ENCODE data around the gene CCNC.
"Not testable (repeated sequence)": the region's sequence is repeated elsewhere in the genome, so short reads cannot be mapped to it uniquely, and the experiment has no call there.

Gene CCNC

GRCh38 chr6:99607416-99608036 is 39.1 kb upstream of the CCNC start:
- Histone ChIP-seq H3K9ac (ENCODE audit: low read length) (no peak overlapping the region), H3K27ac (ENCODE audit: low read depth, low read length) (no peak overlapping the region), H3K36me3 (ENCODE audit: control insufficient read depth, insufficient read depth, low read length) (no peaks in the 10 kb centered on the region), H3K27me3 (ENCODE audit: control insufficient read depth, insufficient read depth, low read length) (peaks cover 54% of the 10 kb centered on the region), H3K4me3 (ENCODE audit: low read length) (no peak overlapping the region), H3K4me1 (ENCODE audit: control insufficient read depth, insufficient read depth, low read length) (peaks cover 3% of the 10 kb centered on the region)

DNA sequence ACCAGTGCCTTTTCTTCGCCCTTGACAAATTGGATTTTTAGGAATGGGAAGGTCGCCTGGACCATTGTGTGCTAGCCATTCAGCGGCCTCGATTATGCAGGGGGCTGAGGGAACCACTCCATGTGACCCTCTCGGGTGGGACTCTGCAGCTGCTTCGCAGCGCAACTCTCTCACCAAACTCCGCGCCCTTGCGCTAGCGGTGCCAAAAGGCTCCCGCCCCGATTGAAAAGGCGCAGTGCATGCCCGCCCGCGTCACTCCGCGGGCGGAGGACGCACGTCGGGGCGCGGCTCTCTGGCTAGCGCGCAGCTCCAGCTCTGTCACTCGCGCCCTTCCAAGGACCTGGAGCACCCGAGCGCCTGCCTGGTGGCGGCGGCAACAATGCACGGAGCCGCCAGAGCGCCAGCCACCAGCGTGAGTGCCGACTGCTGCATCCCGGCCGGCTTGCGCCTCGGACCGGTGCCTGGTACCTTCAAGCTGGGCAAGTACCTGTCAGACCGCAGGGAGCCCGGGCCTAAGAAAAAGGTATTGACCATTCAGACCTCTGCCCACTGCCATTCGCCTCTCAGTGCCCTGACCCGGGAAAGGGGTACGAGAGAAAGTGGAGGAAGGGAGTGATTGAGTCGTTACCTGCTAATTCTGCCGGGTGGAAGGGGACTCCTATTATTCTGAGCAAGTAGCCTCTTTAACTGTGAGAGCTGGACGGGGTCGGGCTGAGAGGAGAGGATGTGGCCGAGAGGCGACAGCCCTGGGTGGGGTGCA is 38.4 kb upstream of the CCNC start, which contains the start of gene PRDM13:
PRDM13 (plus strand) TSS at position 178 of the 760 bp plus-strand sequence; CDS start at position 380, 202 bp downstream.
- peaks cover 3% of the 10 kb centered on the region for H3K4me1 ChIP-seq (ENCODE audit: control insufficient read depth, insufficient read depth, low read length)
- no peak within 1 kb of the TSS for H3K4me3 ChIP-seq (ENCODE audit: low read length)
- H3K9ac ChIP-seq (ENCODE audit: low read length), result no peak within 1 kb of the TSS
- peaks cover 56% of the 10 kb centered on the region for H3K27me3 ChIP-seq (ENCODE audit: control insufficient read depth, insufficient read depth, low read length)
- no peak within 1 kb of the TSS for H3K27ac ChIP-seq (ENCODE audit: low read depth, low read length)
- no peaks in the 10 kb centered on the region for H3K36me3 ChIP-seq (ENCODE audit: control insufficient read depth, insufficient read depth, low read length)

- Histone ChIP-seq H3K4me1 (ENCODE audit: control insufficient read depth, insufficient read depth, low read length) (peaks cover 3% of the 10 kb centered on the region), H3K36me3 (ENCODE audit: control insufficient read depth, insufficient read depth, low read length) (no peaks in the 10 kb centered on the region), H3K4me3 (ENCODE audit: low read length) (no peak overlapping the region)
Observed at GRCh38 chr6:99605911-99606655, 37.6 kb upstream of the CCNC start.

DNA sequence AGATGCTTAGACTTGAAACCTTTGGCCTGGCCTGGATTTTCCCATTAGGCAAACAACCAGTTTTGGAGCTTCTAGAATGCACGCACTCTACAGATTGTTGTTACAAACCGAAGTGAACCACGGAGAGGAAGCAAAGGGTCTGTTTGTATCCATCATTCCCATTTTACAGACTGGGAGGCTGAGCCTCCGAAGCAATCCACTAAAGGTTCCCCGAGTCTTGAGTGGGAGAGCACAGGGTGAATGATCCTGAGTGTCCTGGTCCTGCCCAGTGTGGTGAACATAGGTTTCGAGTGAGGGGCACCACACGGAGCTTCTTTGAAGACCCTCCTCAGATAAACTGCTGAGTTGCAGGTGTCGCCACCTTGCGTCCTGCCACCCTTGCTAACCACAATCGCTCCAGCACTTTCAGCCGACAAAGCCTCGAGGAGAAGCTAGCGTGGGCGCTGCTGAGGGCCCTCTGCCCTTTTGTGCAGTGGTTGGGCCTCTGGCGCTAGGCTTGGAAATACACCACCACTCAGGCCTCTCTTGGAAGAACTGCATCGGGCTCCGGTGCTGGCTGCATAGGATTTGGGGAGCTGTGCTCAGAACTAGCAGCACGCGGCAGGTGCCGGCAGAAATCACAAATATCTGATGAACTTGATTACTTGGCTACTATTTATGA is 36.7 kb upstream of the CCNC start:
- H3K4me3 ChIP-seq (ENCODE audit: low read length), result no peak overlapping the region
- H3K27me3 ChIP-seq (ENCODE audit: control insufficient read depth, insufficient read depth, low read length), result peaks cover 57% of the 10 kb centered on the region
- H3K9ac ChIP-seq (ENCODE audit: low read length), result no peak overlapping the region
- H3K27ac ChIP-seq (ENCODE audit: low read depth, low read length), result no peak overlapping the region
- H3K4me1 ChIP-seq (ENCODE audit: control insufficient read depth, insufficient read depth, low read length), result peaks cover 3% of the 10 kb centered on the region
- no peaks in the 10 kb centered on the region for H3K36me3 ChIP-seq (ENCODE audit: control insufficient read depth, insufficient read depth, low read length)

More at GRCh38 chr6:99605911-99606655, 37.6 kb upstream of the CCNC start:
- no peak overlapping the region for H3K27ac ChIP-seq (ENCODE audit: low read depth, low read length)
- peaks cover 57% of the 10 kb centered on the region for H3K27me3 ChIP-seq (ENCODE audit: control insufficient read depth, insufficient read depth, low read length)
- no peak overlapping the region for H3K9ac ChIP-seq (ENCODE audit: low read length)

GRCh38 chr6:99604166-99605073 is 36.0 kb upstream of the CCNC start:
- peaks cover 57% of the 10 kb centered on the region for H3K27me3 ChIP-seq (ENCODE audit: control insufficient read depth, insufficient read depth, low read length)
- H3K4me3 ChIP-seq (ENCODE audit: low read length), result peak overlapping the region; percentile 53
- no peak overlapping the region for H3K9ac ChIP-seq (ENCODE audit: low read length)
- no peak overlapping the region for H3K27ac ChIP-seq (ENCODE audit: low read depth, low read length)
- H3K4me1 ChIP-seq (ENCODE audit: control insufficient read depth, insufficient read depth, low read length), result peaks cover 3% of the 10 kb centered on the region
- H3K36me3 ChIP-seq (ENCODE audit: control insufficient read depth, insufficient read depth, low read length), result no peaks in the 10 kb centered on the region

- H3K27ac ChIP-seq (ENCODE audit: low read depth, low read length), result no peak overlapping the region
- no peak overlapping the region for H3K9ac ChIP-seq (ENCODE audit: low read length)
- H3K36me3 ChIP-seq (ENCODE audit: control insufficient read depth, insufficient read depth, low read length), result no peaks in the 10 kb centered on the region
- peak overlapping the region; percentile 53 for H3K4me3 ChIP-seq (ENCODE audit: low read length)
- peaks cover 50% of the 10 kb centered on the region for H3K27me3 ChIP-seq (ENCODE audit: control insufficient read depth, insufficient read depth, low read length)
- H3K4me1 ChIP-seq (ENCODE audit: control insufficient read depth, insufficient read depth, low read length), result peaks cover 3% of the 10 kb centered on the region
Observed at GRCh38 chr6:99603421-99604165, 35.1 kb upstream of the CCNC start.

GRCh38 chr6:99602520-99603420 is 34.3 kb upstream of the CCNC start:
- no peak overlapping the region for H3K27ac ChIP-seq (ENCODE audit: low read depth, low read length)
- peaks cover 42% of the 10 kb centered on the region for H3K27me3 ChIP-seq (ENCODE audit: control insufficient read depth, insufficient read depth, low read length)
- H3K4me3 ChIP-seq (ENCODE audit: low read length), result peak overlapping the region; percentile 53
- no peak overlapping the region for H3K9ac ChIP-seq (ENCODE audit: low read length)
- no peaks in the 10 kb centered on the region for H3K36me3 ChIP-seq (ENCODE audit: control insufficient read depth, insufficient read depth, low read length)
- peaks cover 3% of the 10 kb centered on the region for H3K4me1 ChIP-seq (ENCODE audit: control insufficient read depth, insufficient read depth, low read length)

DNA sequence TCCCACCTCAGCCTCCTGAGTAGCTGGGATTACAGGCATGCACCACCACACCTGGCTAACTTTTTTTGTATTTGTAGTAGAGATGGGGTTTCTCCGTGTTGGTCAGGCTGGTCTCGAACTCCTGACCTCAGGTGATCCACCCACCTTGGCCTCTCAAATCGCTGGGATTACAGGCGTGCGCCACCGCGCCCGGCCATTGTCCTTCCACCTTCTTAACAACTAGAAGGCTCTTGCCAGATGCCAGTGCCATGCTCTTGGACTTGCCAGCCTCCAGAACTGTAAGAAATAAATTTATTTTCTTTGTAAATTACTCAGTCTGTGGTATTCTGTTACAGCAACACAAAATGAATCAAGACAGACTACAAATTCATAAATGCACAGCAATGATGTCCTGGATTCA is 26.2 kb upstream of the CCNC start:
- not testable (repeated sequence) for H3K4me3 ChIP-seq (ENCODE audit: low read length); H3K4me1 ChIP-seq (ENCODE audit: control insufficient read depth, insufficient read depth, low read length); H3K27ac ChIP-seq (ENCODE audit: low read depth, low read length); H3K36me3 ChIP-seq (ENCODE audit: control insufficient read depth, insufficient read depth, low read length); H3K9ac ChIP-seq (ENCODE audit: low read length)
- peaks cover 26% of the 10 kb centered on the region for H3K27me3 ChIP-seq (ENCODE audit: control insufficient read depth, insufficient read depth, low read length)

GRCh38 chr6:99592900-99593299 is 24.4 kb upstream of the CCNC start:
- H3K36me3 ChIP-seq (ENCODE audit: control insufficient read depth, insufficient read depth, low read length), result no peaks in the 10 kb centered on the region
- peaks cover 30% of the 10 kb centered on the region for H3K27me3 ChIP-seq (ENCODE audit: control insufficient read depth, insufficient read depth, low read length)
- H3K27ac ChIP-seq (ENCODE audit: low read depth, low read length), result no peak overlapping the region
- no peak overlapping the region for H3K4me3 ChIP-seq (ENCODE audit: low read length)
- H3K9ac ChIP-seq (ENCODE audit: low read length), result no peak overlapping the region
- H3K4me1 ChIP-seq (ENCODE audit: control insufficient read depth, insufficient read depth, low read length), result peaks cover 4% of the 10 kb centered on the region

DNA sequence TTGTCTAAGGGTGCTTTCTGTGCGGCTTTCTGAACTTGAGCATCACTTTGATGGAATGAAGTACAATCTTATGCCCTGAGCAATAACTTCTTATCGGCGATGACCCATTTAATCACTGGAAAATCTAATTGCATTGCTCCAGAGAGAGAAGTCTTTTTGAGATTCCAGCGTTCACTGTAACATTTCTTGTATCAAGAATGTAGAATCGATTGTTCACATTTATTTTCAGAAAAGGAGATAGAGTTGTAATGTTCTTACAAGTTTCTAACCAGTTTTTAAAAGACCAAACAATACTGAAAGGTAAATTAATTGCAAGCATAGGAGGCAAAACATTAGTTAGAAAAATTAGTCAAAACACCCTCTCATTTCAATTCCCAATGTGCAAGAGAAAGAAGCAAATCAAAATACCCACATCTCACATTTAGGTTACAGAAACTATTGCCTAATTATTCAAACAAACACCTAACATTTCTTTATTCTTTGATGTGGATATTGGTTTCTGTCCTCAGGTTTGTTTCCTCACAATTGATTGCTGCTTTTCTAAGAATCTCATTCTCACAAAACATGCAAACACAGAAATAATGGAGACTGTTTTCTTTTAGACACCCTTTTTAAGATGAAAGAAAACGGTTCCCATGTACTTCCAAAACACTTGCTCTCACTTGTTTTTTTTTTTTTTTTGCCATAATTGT is 23.4 kb upstream of the CCNC start:
- Histone ChIP-seq H3K4me3 (ENCODE audit: low read length) (no peak overlapping the region), H3K27ac (ENCODE audit: low read depth, low read length) (no peak overlapping the region)

More for the DNA sequence above, 23.4 kb upstream of the CCNC start:
- peaks cover 30% of the 10 kb centered on the region for H3K27me3 ChIP-seq (ENCODE audit: control insufficient read depth, insufficient read depth, low read length)
- H3K9ac ChIP-seq (ENCODE audit: low read length), result no peak overlapping the region
- peaks cover 4% of the 10 kb centered on the region for H3K4me1 ChIP-seq (ENCODE audit: control insufficient read depth, insufficient read depth, low read length)
- no peaks in the 10 kb centered on the region for H3K36me3 ChIP-seq (ENCODE audit: control insufficient read depth, insufficient read depth, low read length)

Measured in rectal smooth muscle tissue (tissue), 1 donor.